Measurements from ENCODE around the gene PARP15. TPM values are rescaled to one million over a fixed set of nuclear protein-coding genes. Genes with fewer than 3 reads are reported as not detected.

The PARP15 gene
- total and polyA plus RNA-seq, 12 donors: 0.21 to 1.7 (median 0.60) TPM

GRCh38 chr3:122548076-122548475 is 29.4 kb upstream of the PARP15 start:
- Histone ChIP-seq H3K27me3 (no peaks in the 10 kb centered on the region), H3K27ac (no peak overlapping the region), H3K36me3 (peaks cover 0 to 100% (median 46%) of the 10 kb centered on the region in 9 donors), H3K4me3 (no peak overlapping the region), H3K4me1 (no peaks in the 10 kb centered on the region), H3K9me3 (no peaks in the 10 kb centered on the region)
- 79 to 80% methylated on average over 3 of the region's 3 CpGs for WGBS, 2 donors
- intact Hi-C loops (cut with DNase I): no loop called here
- ATAC-seq: no peak
- no peak for TF ChIP-seq CTCF (IDR thresholded peaks at IDR 0.05)
- DNase-seq: no peak

DNA sequence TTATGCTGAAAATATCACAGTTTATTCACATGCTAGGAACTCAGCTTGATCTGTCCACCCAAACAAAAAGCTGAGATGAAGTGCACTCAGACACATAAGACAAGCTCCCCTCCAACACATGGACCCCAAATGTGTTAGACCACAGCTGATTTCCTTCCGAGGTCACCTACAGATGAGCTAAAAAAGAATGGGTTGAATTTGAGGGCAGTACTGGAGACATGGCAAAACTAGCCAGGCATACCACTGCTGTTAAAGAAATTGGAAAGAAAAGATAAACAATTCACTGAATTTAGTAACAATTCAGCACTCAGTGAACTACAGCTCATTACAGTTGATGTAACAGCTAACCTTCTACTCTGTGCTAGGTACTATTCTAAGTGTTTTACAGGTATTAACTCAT is 28.8 kb upstream of the PARP15 start:
- 93 to 95% methylated on average over 1 of the region's 1 CpG for WGBS, 2 donors
- intact Hi-C loops (cut with DNase I): no loop called here
- ATAC-seq (no peak), DNase-seq (no peak)
- H3K27me3 ChIP-seq: no peaks in the 10 kb centered on the region
- H3K36me3 ChIP-seq: peaks cover 0 to 100% (median 45%) of the 10 kb centered on the region in 9 donors
- TF ChIP-seq CTCF (IDR thresholded peaks at IDR 0.05): no peak
- no peaks in the 10 kb centered on the region for H3K9me3 ChIP-seq
- peaks cover 0 to under 1% (median 0%) of the 10 kb centered on the region in 9 donors for H3K4me1 ChIP-seq
- no peak overlapping the region for H3K27ac ChIP-seq
- no peak overlapping the region for H3K4me3 ChIP-seq

- Histone ChIP-seq H3K36me3 (peaks cover 0 to 100% (median 39%) of the 10 kb centered on the region in 9 donors), H3K9me3 (no peaks in the 10 kb centered on the region), H3K4me3 (no peak overlapping the region), H3K27me3 (no peaks in the 10 kb centered on the region), H3K4me1 (peaks cover 0 to 21% (median 3%) of the 10 kb centered on the region in 9 donors), H3K27ac (no peak overlapping the region)
- intact Hi-C loops (cut with DNase I): no loop called here
- no peak for TF ChIP-seq CTCF (IDR thresholded peaks at IDR 0.05)
- ATAC-seq: no peak
- WGBS, 2 donors: 64 to 77% methylated on average over 3 of the region's 3 CpGs
- no peak for DNase-seq
Measured at GRCh38 chr3:122553171-122553570, 24.3 kb upstream of the PARP15 start.

DNA sequence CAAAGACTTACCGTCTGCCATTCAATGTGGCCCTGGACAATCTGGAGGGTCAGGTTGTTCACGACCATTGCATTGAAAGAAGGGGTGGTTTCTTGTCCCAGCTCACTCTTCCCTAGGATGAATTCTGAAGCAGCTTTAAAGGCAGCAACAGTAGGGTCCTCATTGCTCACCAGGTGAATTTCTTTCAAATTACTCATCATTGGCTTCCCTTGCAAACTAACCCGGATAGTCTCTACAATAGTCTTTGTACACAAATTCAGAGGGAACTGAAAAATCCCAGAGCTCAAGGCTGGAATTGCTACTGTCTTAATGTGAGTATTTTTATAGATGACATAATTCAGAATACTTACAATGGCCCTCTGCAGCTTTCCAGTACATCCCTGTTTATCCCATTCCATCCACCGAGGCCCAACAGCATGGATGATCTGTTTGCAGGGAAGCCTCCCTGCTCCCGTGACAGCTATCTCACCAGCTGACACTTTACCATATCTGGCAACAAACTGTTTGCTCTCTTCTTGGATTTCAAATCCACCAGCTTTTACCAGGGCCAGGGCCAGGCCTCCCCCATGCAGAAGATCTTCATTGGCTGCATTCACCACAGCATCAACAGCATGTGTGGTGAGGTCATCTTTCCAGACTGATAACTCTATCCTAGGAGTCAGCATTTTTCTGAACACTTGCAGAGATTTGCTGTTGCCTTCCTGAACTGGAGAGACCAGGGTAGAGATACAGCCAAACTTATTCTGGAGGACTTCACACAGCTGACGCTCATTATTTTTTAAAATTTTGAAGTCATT is 22.0 kb upstream of the PARP15 start:
- H3K4me3 ChIP-seq: no peak overlapping the region
- no peak overlapping the region for H3K27ac ChIP-seq
- ATAC-seq: peak in 7 of 8 donors; percentile 38 to 75 (median 62)
- peaks cover 0 to 29% (median 8%) of the 10 kb centered on the region in 9 donors for H3K4me1 ChIP-seq
- no peak for DNase-seq
- H3K36me3 ChIP-seq: peaks cover 0 to 98% (median 36%) of the 10 kb centered on the region in 9 donors
- H3K9me3 ChIP-seq: no peaks in the 10 kb centered on the region
- WGBS, 2 donors: 81 to 85% methylated on average over 6 of the region's 6 CpGs
- no peak for TF ChIP-seq CTCF (IDR thresholded peaks at IDR 0.05)
- no peaks in the 10 kb centered on the region for H3K27me3 ChIP-seq
- intact Hi-C loops (cut with DNase I): loop anchor here in 2 of 10 donors (2.0 to 5.0 kb wide), 2 partner anchors 121 to 122 kb away; no protein-coding TSS in a partner anchor
